ENCODE results near the gene RELL1.

DNA sequence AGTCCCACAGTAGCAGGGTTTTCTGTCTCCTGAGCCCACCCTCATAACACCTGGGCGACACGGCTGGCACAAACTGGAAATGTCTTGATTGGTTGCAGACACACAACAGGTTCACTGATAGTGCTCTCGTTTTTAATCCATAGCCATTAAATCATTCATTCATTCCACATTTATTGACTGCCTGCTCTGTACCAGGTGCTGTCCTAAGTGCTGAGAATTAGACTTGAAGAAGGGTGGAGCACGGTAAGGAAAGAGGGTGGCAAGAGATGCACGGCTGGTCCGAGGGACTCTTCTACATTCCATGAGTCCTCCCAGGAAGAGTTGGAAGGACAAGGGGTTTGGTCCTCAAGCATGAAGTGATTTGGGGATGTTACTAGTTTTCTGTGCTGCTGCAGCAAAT is 100.0 kb downstream of the RELL1 start:
- TF ChIP-seq CTCF (conservative IDR thresholded peaks at IDR 0.05 in 1 of 2, IDR thresholded peaks at IDR 0.05 in 1 of 2; ENCODE audit: extremely low read depth in 1 of 2, insufficient read depth in 1 of 2, low read depth in 1 of 2, low read length in 2 of 2) (no peak), EZH2 (IDR thresholded peaks at IDR 0.05; ENCODE audit: borderline replicate concordance, low read length) (no peak)
